ENCODE data around the gene GDPD2. TPM values are rescaled to one million over a fixed set of nuclear protein-coding genes. Genes with fewer than 3 reads are reported as not detected.

Gene GDPD2
- total and polyA plus RNA-seq, 11 donors, result not detected

DNA sequence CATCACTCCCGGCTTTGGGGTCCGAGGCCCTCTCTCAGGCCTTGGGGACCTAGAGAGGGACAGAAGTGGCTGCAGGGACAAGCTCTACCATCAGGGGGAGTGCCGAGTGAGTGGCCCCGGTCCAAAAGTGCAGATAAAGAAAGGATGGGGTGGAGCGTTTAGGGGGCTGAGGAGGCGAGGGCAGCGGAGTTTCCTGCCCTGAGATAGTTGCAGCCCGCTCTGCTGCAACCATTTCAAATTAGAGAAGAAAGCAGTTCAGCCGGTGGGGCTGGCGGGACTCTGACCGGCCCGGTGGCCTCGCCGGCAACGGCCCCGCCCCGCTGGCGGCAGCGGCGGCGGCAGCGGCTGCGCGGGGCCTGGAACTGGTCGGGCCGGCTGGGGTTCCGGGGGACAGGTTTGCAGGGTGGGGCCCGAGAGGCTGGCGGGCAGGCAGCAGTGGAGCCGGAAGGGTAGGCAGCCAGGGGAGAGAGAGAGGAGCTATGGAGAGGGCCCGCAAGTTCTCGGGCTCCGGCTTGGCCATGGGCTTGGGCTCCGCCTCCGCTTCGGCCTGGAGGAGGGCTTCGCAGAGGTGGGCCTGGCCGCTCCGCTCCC, 29.1 kb downstream of the GDPD2 start:
- WGBS, 4 donors, result 1 to 49% (median 22%) methylated on average over 38 to 39 of the region's 39 CpGs
- Histone ChIP-seq H3K36me3 (no peaks in the 10 kb centered on the region), H3K27me3 (peaks cover 0 to 29% (median 0%) of the 10 kb centered on the region in 9 donors), H3K4me3 (peak overlapping the region; percentile 26 to 78 (median 61)), H3K4me1 (peaks cover 0 to 15% (median 0%) of the 10 kb centered on the region in 12 donors), H3K27ac (peak overlapping the region in 9 of 12 donors; percentile 19 to 76 (median 43)), H3K9me3 (no peaks in the 10 kb centered on the region)
- DNase-seq (peak; percentile 40 to 68 (median 48)), ATAC-seq (peak in 3 of 4 donors; percentile 49 to 55 (median 54))
- intact Hi-C loops (cut with DNase I), result loop anchor here in 8 of 10 donors (2.0 to 10.0 kb wide), 5 partner anchors 100 to 213 kb away; no protein-coding TSS in a partner anchor
- TF ChIP-seq, protein P1, sequence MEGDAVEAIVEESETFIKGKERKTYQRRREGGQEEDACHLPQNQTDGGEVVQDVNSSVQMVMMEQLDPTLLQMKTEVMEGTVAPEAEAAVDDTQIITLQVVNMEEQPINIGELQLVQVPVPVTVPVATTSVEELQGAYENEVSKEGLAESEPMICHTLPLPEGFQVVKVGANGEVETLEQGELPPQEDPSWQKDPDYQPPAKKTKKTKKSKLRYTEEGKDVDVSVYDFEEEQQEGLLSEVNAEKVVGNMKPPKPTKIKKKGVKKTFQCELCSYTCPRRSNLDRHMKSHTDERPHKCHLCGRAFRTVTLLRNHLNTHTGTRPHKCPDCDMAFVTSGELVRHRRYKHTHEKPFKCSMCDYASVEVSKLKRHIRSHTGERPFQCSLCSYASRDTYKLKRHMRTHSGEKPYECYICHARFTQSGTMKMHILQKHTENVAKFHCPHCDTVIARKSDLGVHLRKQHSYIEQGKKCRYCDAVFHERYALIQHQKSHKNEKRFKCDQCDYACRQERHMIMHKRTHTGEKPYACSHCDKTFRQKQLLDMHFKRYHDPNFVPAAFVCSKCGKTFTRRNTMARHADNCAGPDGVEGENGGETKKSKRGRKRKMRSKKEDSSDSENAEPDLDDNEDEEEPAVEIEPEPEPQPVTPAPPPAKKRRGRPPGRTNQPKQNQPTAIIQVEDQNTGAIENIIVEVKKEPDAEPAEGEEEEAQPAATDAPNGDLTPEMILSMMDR (IDR thresholded peaks at IDR 0.05), result peak; percentile 26 to 71 (median 58)
- TF ChIP-seq POLR2A (IDR thresholded peaks at IDR 0.05), result no peak

DNA sequence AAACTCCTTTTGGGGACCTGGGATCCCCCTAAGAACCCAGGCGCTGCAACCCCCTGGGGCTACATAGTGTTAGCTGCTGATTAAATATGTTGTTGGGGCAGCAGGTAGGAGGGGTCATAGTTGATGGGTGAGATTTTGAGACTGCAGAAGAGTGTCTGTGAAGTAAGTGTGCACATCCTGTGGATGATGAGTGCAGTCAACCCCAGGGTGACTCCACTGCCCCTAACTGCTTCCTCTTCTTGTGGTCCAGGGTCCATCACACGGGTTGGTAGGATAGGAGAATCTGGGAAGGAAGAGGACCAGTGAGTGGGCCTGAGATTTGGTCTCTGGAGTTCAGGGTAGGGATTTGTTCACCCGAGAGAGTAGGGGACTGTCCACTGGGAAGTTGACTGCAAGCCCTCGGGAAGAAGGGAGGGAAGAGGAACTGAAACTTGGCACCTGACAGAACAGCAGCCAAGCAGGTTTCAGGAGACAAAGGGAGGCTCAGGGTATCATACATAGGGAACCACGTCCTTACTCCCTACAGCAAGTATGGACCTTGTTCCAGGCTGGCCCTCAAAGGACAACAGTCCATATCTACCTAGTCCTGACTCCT, 30.0 kb downstream of the GDPD2 start:
- H3K27ac ChIP-seq, result peak overlapping the region in 1 of 12 donors; percentile 49
- TF ChIP-seq, protein P1 (IDR thresholded peaks at IDR 0.05), result no peak
- no peak for TF ChIP-seq POLR2A (IDR thresholded peaks at IDR 0.05)

DNA sequence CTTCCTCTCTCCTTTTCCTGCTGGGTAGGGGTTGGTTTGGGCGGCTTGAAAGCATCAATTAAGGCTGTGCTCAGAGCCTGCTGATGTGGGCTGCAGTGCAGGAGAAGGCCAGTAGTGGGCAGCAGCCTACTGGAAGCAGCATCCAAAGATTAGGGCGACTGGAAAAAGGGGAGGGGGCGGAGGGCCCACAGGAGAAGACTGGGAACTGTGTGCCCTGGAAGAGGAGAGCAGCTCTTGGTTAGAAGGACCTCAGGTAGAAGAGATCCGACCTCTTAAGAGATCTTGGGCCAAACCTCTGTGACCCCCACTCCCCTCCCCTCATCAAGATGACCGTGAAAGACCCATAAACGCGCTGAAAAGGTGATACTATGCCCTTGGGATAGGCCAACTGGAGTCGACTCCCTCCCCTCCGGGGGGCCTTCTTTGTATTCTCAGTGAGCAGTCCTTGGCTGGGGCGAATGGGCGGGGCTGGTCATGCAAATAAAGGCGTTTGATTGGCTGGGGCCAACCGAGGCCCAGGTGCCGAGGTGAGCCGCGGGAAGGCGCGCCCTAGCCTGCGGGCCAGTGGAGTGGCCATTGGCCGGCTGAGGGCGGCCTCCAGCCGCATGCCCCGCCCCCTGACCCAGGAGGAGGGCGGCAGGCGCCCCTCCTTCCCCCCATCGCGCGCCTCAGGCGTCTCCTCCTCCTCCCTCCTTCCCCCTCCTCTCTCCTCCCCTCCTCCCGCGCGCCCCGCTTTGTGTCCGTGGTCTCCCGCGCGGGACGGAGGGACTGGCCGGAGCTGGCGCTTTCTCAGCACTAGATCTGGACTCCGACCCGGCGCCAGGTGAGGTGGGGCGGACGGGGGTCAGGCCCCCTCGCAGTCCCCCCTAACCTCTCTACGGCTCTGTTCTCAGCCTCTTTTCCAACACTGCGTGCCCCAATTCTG, 31.6 kb downstream of the GDPD2 start:
- Histone ChIP-seq H3K36me3 (no peaks in the 10 kb centered on the region), H3K4me3 (peak overlapping the region in 11 of 12 donors; percentile 39 to 69 (median 57)), H3K27me3 (peaks cover 0 to 30% (median 0%) of the 10 kb centered on the region in 9 donors), H3K4me1 (peaks cover 0 to 15% (median 2%) of the 10 kb centered on the region in 12 donors), H3K27ac (peak overlapping the region; percentile 40 to 87 (median 76)), H3K9me3 (no peaks in the 10 kb centered on the region)
- intact Hi-C loops (cut with DNase I), result loop anchor here in 9 of 10 donors (1.0 to 10.0 kb wide), 9 partner anchors 26 to 210 kb away; no protein-coding TSS in a partner anchor
- ATAC-seq (peak; percentile 87 to 92 (median 88)), DNase-seq (peak; percentile 56 to 83 (median 78))
- no peak for TF ChIP-seq POLR2A (IDR thresholded peaks at IDR 0.05)
- TF ChIP-seq, protein P1 (IDR thresholded peaks at IDR 0.05), result peak; percentile 58 to 79 (median 71)
- 23 to 51% (median 29%) methylated on average over 39 to 47 of the region's 48 CpGs for WGBS, 4 donors

More for the DNA sequence above, 30.0 kb downstream of the GDPD2 start:
- 59 to 69% (median 65%) methylated on average over 5 of the region's 5 CpGs for WGBS, 4 donors
- Histone ChIP-seq H3K27me3 (peaks cover 0 to 28% (median 0%) of the 10 kb centered on the region in 9 donors), H3K4me3 (peak overlapping the region in 9 of 12 donors; percentile 51 to 78 (median 62)), H3K36me3 (no peaks in the 10 kb centered on the region), H3K4me1 (peaks cover 0 to 15% (median 0%) of the 10 kb centered on the region in 12 donors), H3K9me3 (no peaks in the 10 kb centered on the region)
- DNase-seq (no peak), ATAC-seq (no peak)
- intact Hi-C loops (cut with DNase I), result loop anchor here in 8 of 10 donors (2.0 to 10.0 kb wide), 5 partner anchors 99 to 212 kb away; no protein-coding TSS in a partner anchor

Data from heart left ventricle (tissue), 16 donors.